ENCODE results near the gene HSD3B7.

DNA sequence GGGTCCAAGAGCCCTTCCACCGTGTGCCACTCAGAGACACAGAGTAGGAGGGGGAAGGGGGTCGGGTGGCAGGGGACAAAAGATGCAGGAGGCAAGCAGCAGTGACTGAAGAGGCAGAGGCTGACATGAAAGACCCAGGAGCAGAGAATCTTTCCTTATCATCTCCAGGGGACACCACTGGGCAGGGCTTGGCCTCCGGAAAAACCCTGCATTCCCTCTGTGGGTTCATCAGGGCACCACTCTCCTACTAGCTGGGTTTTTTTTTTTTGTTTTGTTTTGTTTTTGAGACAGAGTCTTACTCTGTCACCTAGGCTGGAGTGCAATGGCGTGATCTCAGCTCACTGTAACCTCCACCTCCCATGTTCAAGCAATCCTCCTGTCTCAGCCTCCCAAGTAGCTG is 46.3 kb downstream of the HSD3B7 start:
- TF ChIP-seq YY1 (IDR thresholded peaks at IDR 0.05; ENCODE audit: low read depth) (no peak), FOXM1 (IDR thresholded peaks at IDR 0.05; ENCODE audit: borderline replicate concordance, low read depth) (no peak), CEBPB (IDR thresholded peaks at IDR 0.05) (no peak), CREB1 (IDR thresholded peaks at IDR 0.05; ENCODE audit: low read depth) (no peak), TAF1 (IDR thresholded peaks at IDR 0.05; ENCODE audit: low read depth) (no peak), ZBTB7A (IDR thresholded peaks at IDR 0.05; ENCODE audit: low read depth) (no peak), EP300 (IDR thresholded peaks at IDR 0.05; ENCODE audit: borderline replicate concordance) (no peak), RAD21 (IDR thresholded peaks at IDR 0.05; ENCODE audit: low read depth) (no peak)
- TF ChIP-seq, protein P1, sequence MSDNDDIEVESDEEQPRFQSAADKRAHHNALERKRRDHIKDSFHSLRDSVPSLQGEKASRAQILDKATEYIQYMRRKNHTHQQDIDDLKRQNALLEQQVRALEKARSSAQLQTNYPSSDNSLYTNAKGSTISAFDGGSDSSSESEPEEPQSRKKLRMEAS (IDR thresholded peaks at IDR 0.05), result no peak
- TF ChIP-seq, protein P2, sequence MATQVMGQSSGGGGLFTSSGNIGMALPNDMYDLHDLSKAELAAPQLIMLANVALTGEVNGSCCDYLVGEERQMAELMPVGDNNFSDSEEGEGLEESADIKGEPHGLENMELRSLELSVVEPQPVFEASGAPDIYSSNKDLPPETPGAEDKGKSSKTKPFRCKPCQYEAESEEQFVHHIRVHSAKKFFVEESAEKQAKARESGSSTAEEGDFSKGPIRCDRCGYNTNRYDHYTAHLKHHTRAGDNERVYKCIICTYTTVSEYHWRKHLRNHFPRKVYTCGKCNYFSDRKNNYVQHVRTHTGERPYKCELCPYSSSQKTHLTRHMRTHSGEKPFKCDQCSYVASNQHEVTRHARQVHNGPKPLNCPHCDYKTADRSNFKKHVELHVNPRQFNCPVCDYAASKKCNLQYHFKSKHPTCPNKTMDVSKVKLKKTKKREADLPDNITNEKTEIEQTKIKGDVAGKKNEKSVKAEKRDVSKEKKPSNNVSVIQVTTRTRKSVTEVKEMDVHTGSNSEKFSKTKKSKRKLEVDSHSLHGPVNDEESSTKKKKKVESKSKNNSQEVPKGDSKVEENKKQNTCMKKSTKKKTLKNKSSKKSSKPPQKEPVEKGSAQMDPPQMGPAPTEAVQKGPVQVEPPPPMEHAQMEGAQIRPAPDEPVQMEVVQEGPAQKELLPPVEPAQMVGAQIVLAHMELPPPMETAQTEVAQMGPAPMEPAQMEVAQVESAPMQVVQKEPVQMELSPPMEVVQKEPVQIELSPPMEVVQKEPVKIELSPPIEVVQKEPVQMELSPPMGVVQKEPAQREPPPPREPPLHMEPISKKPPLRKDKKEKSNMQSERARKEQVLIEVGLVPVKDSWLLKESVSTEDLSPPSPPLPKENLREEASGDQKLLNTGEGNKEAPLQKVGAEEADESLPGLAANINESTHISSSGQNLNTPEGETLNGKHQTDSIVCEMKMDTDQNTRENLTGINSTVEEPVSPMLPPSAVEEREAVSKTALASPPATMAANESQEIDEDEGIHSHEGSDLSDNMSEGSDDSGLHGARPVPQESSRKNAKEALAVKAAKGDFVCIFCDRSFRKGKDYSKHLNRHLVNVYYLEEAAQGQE (IDR thresholded peaks at IDR 0.05; ENCODE audit: low read depth), result no peak
- TF ChIP-seq, protein P3, sequence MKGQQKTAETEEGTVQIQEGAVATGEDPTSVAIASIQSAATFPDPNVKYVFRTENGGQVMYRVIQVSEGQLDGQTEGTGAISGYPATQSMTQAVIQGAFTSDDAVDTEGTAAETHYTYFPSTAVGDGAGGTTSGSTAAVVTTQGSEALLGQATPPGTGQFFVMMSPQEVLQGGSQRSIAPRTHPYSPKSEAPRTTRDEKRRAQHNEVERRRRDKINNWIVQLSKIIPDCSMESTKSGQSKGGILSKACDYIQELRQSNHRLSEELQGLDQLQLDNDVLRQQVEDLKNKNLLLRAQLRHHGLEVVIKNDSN (IDR thresholded peaks at IDR 0.05), result no peak

All from Ishikawa (cell line).